Stimulated activated CD8-positive, alpha-beta memory T cell treated with anti-CD3 and anti-CD28 coated beads, Interleukin-2, amount 100 ng/mL, for 48 hours (primary cell): ENCODE measurements around the gene OLFML2A.
A peak's percentile ranks its signal among the peaks of the same experiment; 100 is the strongest.

Source experiments
- DNase-seq, 2 donors: peaks; one replicate each; pipeline ENCODE4 v3.0.0-alpha.2; 2020; ENCODE audit warnings: low read depth in 2 of 2

OLFML2A gene

GRCh38 chr9:124852829-124853531 lies 76.0 kb downstream of the OLFML2A start, which contains the start of gene WDR38:
Gene WDR38, plus strand, starts transcription at chr9:124853460. Its CDS starts 72 bp downstream, at chr9:124853532.
- peak; percentile 59 to 82 for DNase-seq

DNA sequence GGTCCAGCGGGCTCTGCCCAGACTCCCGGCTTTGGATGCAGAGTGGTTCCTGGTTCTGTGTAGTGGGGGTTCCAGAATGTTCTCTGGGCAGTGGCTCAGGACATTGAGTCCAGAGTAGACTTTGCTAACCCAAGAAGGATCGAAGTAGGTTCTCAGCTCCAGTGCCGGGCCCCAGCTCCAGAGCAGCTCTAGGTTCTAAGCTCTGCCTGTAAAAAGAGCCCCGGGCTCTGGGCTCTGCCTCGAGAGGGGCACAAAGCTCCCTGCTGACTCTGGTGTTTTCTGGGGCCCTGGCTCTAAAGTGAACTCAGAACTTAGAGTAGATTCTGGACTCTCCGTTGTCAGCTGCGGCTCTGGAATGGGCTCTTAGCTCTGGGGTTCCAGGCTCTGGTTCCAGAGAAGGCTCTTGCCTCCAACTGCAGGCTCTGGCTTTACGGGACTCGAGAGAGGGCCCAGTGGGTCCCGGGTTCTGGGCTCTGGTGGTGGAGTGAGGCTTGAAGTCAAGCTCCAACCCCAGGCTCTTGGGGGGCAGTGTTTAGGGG lies 76.7 kb downstream of the OLFML2A start:
- DNase-seq, result no peak

GRCh38 chr9:124854161-124854560 lies 77.2 kb downstream of the OLFML2A start:
- DNase-seq, result no peak

DNA sequence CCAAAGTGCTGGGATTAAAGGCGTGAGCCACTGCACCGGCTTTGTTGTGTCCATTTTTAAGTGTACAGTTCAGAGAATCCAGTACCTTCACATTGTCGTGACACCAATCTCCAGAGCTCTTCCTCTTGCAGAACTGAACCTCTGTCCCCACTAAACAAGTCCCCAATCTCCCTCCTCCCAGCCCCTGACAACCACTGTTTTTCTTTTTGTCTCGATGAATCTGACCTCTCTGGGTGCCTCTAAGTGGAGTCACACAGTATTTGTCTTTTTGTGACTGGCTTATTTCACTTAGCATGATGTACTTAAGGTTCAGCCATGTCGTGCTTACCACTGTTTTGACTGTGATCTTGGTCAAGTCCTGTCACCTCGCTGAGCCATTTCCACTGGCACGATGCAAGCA lies 77.9 kb downstream of the OLFML2A start:
- no peak for DNase-seq

DNA sequence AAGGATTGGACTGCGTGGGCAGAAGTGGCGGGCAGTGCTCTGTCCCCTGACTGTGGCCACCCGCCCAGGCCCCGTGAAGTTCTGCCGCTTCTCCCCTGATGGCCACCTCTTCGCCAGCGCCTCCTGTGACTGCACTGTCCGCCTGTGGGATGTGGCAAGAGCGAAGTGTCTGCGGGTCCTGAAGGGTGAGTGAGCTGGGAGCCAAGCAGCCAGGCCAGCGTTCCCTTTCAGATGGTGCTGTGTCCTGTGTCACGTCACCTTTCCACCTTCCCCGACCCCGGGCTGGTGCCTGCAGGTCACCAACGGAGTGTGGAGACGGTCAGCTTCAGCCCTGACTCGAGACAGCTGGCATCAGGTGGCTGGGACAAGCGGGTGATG lies 78.6 kb downstream of the OLFML2A start:
- DNase-seq, result no peak

- no peak for DNase-seq
Observed at GRCh38 chr9:124855944-124856765, 79.2 kb downstream of the OLFML2A start.

DNA sequence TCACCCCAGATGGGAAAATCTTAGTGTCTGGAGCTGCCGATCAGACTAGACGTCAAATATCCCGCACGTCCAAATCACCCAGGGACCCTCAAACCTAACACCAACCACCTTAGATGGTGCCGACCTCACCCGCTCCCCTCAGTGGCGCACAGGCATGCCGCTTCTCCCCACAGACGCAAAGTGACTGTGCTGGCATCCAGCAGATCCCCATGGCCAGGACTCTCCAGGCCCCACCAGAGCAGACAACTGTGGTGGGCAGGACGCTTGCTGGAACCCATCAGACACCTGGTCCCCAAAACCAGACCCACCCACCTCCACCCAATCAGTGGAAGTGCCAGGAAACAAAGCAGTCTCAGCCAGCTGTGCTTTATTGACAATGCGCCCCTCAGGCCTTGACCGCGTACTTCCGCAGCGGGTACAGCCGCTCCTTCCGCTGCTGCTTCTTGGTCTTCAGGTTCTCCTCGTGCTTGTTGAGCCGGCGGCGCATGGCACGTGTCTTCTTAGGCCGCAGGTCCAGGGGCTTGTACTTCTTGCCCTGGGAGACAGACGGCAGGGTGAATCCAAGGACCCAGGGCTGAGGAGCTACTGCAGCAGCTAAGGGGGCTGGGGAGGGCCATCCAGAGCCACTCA lies 80.7 kb downstream of the OLFML2A start:
- DNase-seq, result no peak

GRCh38 chr9:124858330-124859046 lies 81.6 kb downstream of the OLFML2A start:
- no peak for DNase-seq

GRCh38 chr9:124859803-124860581 lies 83.1 kb downstream of the OLFML2A start:
- no peak for DNase-seq

DNA sequence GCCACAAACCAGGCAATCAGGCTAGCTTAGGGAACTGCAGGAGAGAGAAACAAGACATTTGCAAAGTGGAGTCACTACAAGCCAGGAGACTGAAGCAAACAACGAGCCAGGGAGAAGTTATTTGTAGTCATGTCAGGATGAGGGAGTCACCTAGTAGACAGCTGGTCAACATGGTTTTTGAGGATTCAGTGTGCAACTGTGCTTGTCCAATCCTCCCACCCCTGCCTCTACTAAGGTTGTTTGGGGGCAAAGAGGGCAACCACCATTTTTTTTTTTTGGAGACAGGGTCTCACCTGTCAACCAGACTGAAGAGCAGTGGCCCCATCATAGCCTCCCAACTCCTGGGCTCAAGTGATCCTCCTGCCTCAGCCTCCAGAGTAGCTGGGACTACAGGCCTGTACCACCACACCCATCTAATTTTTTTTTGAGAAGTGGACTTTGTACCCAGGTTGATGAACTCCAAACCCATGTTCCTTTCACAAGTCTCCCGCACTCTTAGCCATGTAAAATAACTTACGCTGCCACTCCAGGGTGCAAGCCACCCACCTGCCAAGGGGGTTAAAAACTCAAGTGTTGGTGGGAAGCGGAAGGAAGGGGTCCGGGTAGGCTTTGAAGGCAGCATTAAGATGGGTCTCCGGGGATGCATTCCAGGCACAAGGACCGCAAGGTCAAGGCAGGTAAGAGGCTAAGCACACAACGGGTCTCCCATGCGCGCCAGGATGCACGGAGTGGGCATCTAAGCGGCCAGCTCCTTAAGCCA lies 83.8 kb downstream of the OLFML2A start:
- no peak for DNase-seq

GRCh38 chr9:124861342-124862229 lies 84.7 kb downstream of the OLFML2A start, which contains the start of the genes ARPC5L and RPL35:
Gene ARPC5L, plus strand, starts transcription at chr9:124862130. Its CDS starts 7,161 bp downstream, at chr9:124869291.
Gene RPL35, minus strand, starts transcription at chr9:124861957. Its CDS starts 45 bp downstream, at chr9:124861912.
- DNase-seq, result peak; percentile 93 to 96

DNA sequence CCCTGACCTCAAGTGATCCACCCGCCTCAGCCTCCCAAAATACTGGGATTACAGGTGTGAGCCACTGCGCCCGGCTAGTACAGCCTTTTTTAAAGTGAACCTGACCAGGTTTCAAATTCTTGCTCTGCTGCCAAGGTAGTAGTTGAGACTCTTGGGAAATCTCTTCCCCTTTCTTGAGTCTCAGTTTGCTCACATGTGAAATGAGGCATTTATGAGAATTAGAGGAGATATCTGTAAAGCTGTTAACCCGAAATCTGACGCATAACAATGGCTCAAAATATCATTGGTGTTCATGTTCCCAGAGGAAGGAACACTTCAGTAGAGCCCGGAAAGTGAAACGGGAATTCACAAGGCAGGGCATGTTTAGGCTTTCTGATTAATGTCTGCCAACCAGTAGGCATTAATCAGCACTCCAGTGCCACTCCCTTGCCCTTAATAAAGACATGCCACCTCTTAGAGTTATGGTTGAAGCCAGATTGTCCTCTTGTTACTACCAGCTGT lies 86.5 kb downstream of the OLFML2A start:
- DNase-seq, result no peak
